ENCODE measurements around the gene DPF3.

The DPF3 gene

GRCh38 chr14:72723858-72724530 lies 169.9 kb downstream of the DPF3 start:
- Histone ChIP-seq H3K79me2 (ENCODE audit: control insufficient read depth, low read length) (no peaks in the 10 kb centered on the region), H3K4me2 (ENCODE audit: low read length) (no peak overlapping the region), H3K9me3 (ENCODE audit: control insufficient read depth, insufficient read depth, low read length) (no peaks in the 10 kb centered on the region), H3K27me3 (ENCODE audit: control insufficient read depth, low read length) (no peaks in the 10 kb centered on the region), H3K4me3 (ENCODE audit: low read length) (no peak overlapping the region), H3K36me3 (ENCODE audit: control insufficient read depth, low read length) (no peaks in the 10 kb centered on the region), H3K27ac (ENCODE audit: low read depth, low read length) (no peak overlapping the region), H3K4me1 (ENCODE audit: control insufficient read depth, low read length) (no peaks in the 10 kb centered on the region), H4K20me1 (ENCODE audit: control insufficient read depth, insufficient read depth, low read depth, low read length) (no peaks in the 10 kb centered on the region), H3F3A (ENCODE audit: control insufficient read depth, insufficient read depth) (no peaks in the 10 kb centered on the region), H3K9me2 (replicated peaks; ENCODE audit: control insufficient read depth, low read length) (no peaks in the 10 kb centered on the region)
- TF ChIP-seq EZH2phosphoT487 (IDR thresholded peaks at IDR 0.05; ENCODE audit: borderline replicate concordance, low read length) (no peak), CTCF (IDR thresholded peaks at IDR 0.05; ENCODE audit: low read depth, low read length, poor library complexity, severe bottlenecking) (no peak)

- Histone ChIP-seq H3K4me2 (ENCODE audit: low read length) (no peak overlapping the region), H3K36me3 (ENCODE audit: control insufficient read depth, low read length) (no peaks in the 10 kb centered on the region), H3K27me3 (ENCODE audit: control insufficient read depth, low read length) (no peaks in the 10 kb centered on the region), H3F3A (ENCODE audit: control insufficient read depth, insufficient read depth) (no peaks in the 10 kb centered on the region), H3K27ac (ENCODE audit: low read depth, low read length) (no peak overlapping the region), H3K4me3 (ENCODE audit: low read length) (no peak overlapping the region), H3K79me2 (ENCODE audit: control insufficient read depth, low read length) (no peaks in the 10 kb centered on the region), H4K20me1 (ENCODE audit: control insufficient read depth, insufficient read depth, low read depth, low read length) (no peaks in the 10 kb centered on the region), H3K9me3 (ENCODE audit: control insufficient read depth, insufficient read depth, low read length) (no peaks in the 10 kb centered on the region), H3K9me2 (replicated peaks; ENCODE audit: control insufficient read depth, low read length) (no peaks in the 10 kb centered on the region), H3K4me1 (ENCODE audit: control insufficient read depth, low read length) (no peaks in the 10 kb centered on the region)
- TF ChIP-seq EZH2phosphoT487 (IDR thresholded peaks at IDR 0.05; ENCODE audit: borderline replicate concordance, low read length), result no peak
- TF ChIP-seq CTCF (IDR thresholded peaks at IDR 0.05; ENCODE audit: low read depth, low read length, poor library complexity, severe bottlenecking), result no peak
Measured at GRCh38 chr14:72722201-72722785, 171.6 kb downstream of the DPF3 start.

- no peak overlapping the region for H3K27ac ChIP-seq (ENCODE audit: low read depth, low read length)
- H3K27me3 ChIP-seq (ENCODE audit: control insufficient read depth, low read length), result no peaks in the 10 kb centered on the region
- no peaks in the 10 kb centered on the region for H3K79me2 ChIP-seq (ENCODE audit: control insufficient read depth, low read length)
- H3K9me3 ChIP-seq (ENCODE audit: control insufficient read depth, insufficient read depth, low read length), result no peaks in the 10 kb centered on the region
- no peaks in the 10 kb centered on the region for H3K9me2 ChIP-seq (replicated peaks; ENCODE audit: control insufficient read depth, low read length)
- H3K4me1 ChIP-seq (ENCODE audit: control insufficient read depth, low read length), result no peaks in the 10 kb centered on the region
- no peak overlapping the region for H3K4me3 ChIP-seq (ENCODE audit: low read length)
- H4K20me1 ChIP-seq (ENCODE audit: control insufficient read depth, insufficient read depth, low read depth, low read length), result no peaks in the 10 kb centered on the region
- H3F3A ChIP-seq (ENCODE audit: control insufficient read depth, insufficient read depth), result no peaks in the 10 kb centered on the region
- H3K36me3 ChIP-seq (ENCODE audit: control insufficient read depth, low read length), result no peaks in the 10 kb centered on the region
- no peak for TF ChIP-seq EZH2phosphoT487 (IDR thresholded peaks at IDR 0.05; ENCODE audit: borderline replicate concordance, low read length)
- H3K4me2 ChIP-seq (ENCODE audit: low read length), result no peak overlapping the region
Measured at GRCh38 chr14:72721083-72721482, 172.8 kb downstream of the DPF3 start.

GRCh38 chr14:72717220-72717619 lies 176.7 kb downstream of the DPF3 start:
- Histone ChIP-seq H3K4me2 (ENCODE audit: low read length) (no peak overlapping the region), H3K36me3 (ENCODE audit: control insufficient read depth, low read length) (no peaks in the 10 kb centered on the region), H3K9me3 (ENCODE audit: control insufficient read depth, insufficient read depth, low read length) (no peaks in the 10 kb centered on the region), H4K20me1 (ENCODE audit: control insufficient read depth, insufficient read depth, low read depth, low read length) (no peaks in the 10 kb centered on the region), H3K79me2 (ENCODE audit: control insufficient read depth, low read length) (no peaks in the 10 kb centered on the region), H3K9me2 (replicated peaks; ENCODE audit: control insufficient read depth, low read length) (no peaks in the 10 kb centered on the region), H3F3A (ENCODE audit: control insufficient read depth, insufficient read depth) (no peaks in the 10 kb centered on the region), H3K27ac (ENCODE audit: low read depth, low read length) (no peak overlapping the region), H3K4me1 (ENCODE audit: control insufficient read depth, low read length) (no peaks in the 10 kb centered on the region), H3K27me3 (ENCODE audit: control insufficient read depth, low read length) (no peaks in the 10 kb centered on the region), H3K4me3 (ENCODE audit: low read length) (no peak overlapping the region)
- TF ChIP-seq CTCF (IDR thresholded peaks at IDR 0.05; ENCODE audit: low read depth, low read length, poor library complexity, severe bottlenecking), result no peak
- TF ChIP-seq EZH2phosphoT487 (IDR thresholded peaks at IDR 0.05; ENCODE audit: borderline replicate concordance, low read length), result no peak
